Peyer's patch (tissue), 4 donors: ENCODE data around the gene ZNF280D. TPM values are rescaled to one million over a fixed set of nuclear protein-coding genes. Genes with fewer than 3 reads are reported as not detected.

Experiments
- DNase-seq, 3 donors: peaks; one replicate each; pipeline ENCODE4 v3.0.0-alpha.2; 2017 to 2019
- H3K27ac ChIP-seq, 4 donors: fragments of 200-600 bp; sonication (generic); one replicate each; pipeline ENCODE4 v1.5.1; 2016 to 2019
- H3K27me3 ChIP-seq, 2 donors: fragments of 200-600 bp; sonication (generic); one replicate each; pipeline ENCODE4 v1.5.1; 2019
- H3K36me3 ChIP-seq, 3 donors: fragments of 200-600 bp; sonication (generic); one replicate each; pipeline ENCODE4 v1.5.1; 2016 to 2019
- H3K4me1 ChIP-seq, 4 donors: fragments of 200-600 bp; sonication (generic); one replicate each; pipeline ENCODE4 v1.5.1; 2016 to 2019
- H3K4me3 ChIP-seq, 4 donors: fragments of 200-600 bp; sonication (generic); 1 replicate in 3 of 4; 2 replicates in 1 of 4; pipeline ENCODE4 v1.5.1; 2016 to 2019; ENCODE audit warnings: mild to moderate bottlenecking in 1 of 4
- H3K9me3 ChIP-seq, 4 donors: fragments of 200-600 bp; sonication (generic); one replicate each; pipeline ENCODE4 v1.5.1; 2016 to 2019; ENCODE audit warnings: mild to moderate bottlenecking in 1 of 4
- POLR2A ChIP-seq, 2 donors: fragments of 450-650 bp; IDR thresholded peaks; one replicate each; pipeline ENCODE4 v1.5.1; 2017; ENCODE audit warnings: antibody characterized with exemption in 2 of 2, mild to moderate bottlenecking in 2 of 2, moderate library complexity in 2 of 2
- total RNA-seq, 4 donors: library from RNA; depleted of rRNA; stranded (reverse); fragments of >200 nt; gene quantifications; one replicate each; pipeline ENCODE4 v1.1.0, GENCODE V29; 2016
- TF ChIP-seq, protein P1 (sequence below), 6 experiments: fragments of 450-650 bp in 4 of 6; fragments of 200-600 bp in 2 of 6; sonication (generic) in 1 of 6; IDR thresholded peaks; one replicate each; pipeline ENCODE4 v1.5.1; 2017 to 2019; ENCODE audit warnings: antibody characterized with exemption in 6 of 6, mild to moderate bottlenecking in 3 of 6, moderate library complexity in 1 of 6

The ZNF280D gene
- total RNA-seq, 4 donors from 2014 or later, result 34.2 to 82.5 (median 45.1) TPM

- H3K9me3 ChIP-seq, result no peaks in the 10 kb centered on the region
- TF ChIP-seq, protein P1, sequence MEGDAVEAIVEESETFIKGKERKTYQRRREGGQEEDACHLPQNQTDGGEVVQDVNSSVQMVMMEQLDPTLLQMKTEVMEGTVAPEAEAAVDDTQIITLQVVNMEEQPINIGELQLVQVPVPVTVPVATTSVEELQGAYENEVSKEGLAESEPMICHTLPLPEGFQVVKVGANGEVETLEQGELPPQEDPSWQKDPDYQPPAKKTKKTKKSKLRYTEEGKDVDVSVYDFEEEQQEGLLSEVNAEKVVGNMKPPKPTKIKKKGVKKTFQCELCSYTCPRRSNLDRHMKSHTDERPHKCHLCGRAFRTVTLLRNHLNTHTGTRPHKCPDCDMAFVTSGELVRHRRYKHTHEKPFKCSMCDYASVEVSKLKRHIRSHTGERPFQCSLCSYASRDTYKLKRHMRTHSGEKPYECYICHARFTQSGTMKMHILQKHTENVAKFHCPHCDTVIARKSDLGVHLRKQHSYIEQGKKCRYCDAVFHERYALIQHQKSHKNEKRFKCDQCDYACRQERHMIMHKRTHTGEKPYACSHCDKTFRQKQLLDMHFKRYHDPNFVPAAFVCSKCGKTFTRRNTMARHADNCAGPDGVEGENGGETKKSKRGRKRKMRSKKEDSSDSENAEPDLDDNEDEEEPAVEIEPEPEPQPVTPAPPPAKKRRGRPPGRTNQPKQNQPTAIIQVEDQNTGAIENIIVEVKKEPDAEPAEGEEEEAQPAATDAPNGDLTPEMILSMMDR (IDR thresholded peaks at IDR 0.05), result no peak
- TF ChIP-seq POLR2A (IDR thresholded peaks at IDR 0.05), result no peak
These were observed 11.7 kb upstream of the ZNF280D start for GRCh38 chr15:56744701-56745683.

GRCh38 chr15:56741541-56741940 is 8.2 kb upstream of the ZNF280D start:
- TF ChIP-seq, protein P1 (IDR thresholded peaks at IDR 0.05), result no peak
- no peak for TF ChIP-seq POLR2A (IDR thresholded peaks at IDR 0.05)
- H3K4me1 ChIP-seq, result no peaks in the 10 kb centered on the region
- H3K4me3 ChIP-seq, result no peak overlapping the region
- DNase-seq, result no peak
- no peaks in the 10 kb centered on the region for H3K9me3 ChIP-seq
- no peaks in the 10 kb centered on the region for H3K36me3 ChIP-seq
- no peak overlapping the region for H3K27ac ChIP-seq
- no peaks in the 10 kb centered on the region for H3K27me3 ChIP-seq

More at GRCh38 chr15:56744701-56745683, 11.7 kb upstream of the ZNF280D start:
- H3K36me3 ChIP-seq, result no peaks in the 10 kb centered on the region
- DNase-seq, result no peak
- no peak overlapping the region for H3K4me3 ChIP-seq
- no peaks in the 10 kb centered on the region for H3K4me1 ChIP-seq
- H3K27ac ChIP-seq, result no peak overlapping the region
- no peaks in the 10 kb centered on the region for H3K27me3 ChIP-seq

DNA sequence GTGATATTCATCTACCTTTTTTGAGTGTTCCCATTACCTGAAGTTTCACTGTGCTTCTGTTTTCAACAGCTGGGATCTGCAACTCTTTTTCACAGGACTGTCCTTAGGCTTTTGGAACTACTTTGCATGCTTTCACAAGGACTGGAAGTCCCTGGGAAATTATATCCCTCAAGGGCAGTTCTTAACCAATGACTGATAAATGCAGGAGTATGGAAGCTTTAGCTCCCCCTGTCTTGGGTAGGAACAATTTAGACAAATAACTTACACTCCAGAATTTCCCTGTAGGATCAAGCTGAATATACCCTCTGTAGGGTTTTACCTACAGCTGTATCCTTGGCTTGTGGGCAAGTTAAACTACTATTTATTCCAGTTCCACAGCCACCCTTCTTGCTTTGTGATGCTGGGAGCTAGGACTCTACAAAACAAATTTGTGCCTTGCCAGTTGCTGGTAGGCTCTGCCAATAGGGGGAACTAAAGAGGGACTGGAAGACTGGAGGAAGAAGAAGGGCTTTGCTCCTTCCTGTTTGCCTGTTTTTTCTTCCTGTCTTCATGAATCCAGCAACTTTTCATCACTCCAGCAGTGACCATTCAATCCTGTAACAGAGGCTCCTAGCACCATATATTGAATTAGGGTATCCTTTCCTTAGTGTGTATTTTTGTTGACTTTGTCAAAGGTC is 6.8 kb upstream of the ZNF280D start:
- TF ChIP-seq, protein P1 (IDR thresholded peaks at IDR 0.05), result no peak
- TF ChIP-seq POLR2A (IDR thresholded peaks at IDR 0.05), result no peak
- Histone ChIP-seq H3K27ac (no peak overlapping the region), H3K4me3 (no peak overlapping the region), H3K27me3 (no peaks in the 10 kb centered on the region), H3K9me3 (no peaks in the 10 kb centered on the region), H3K4me1 (no peaks in the 10 kb centered on the region), H3K36me3 (no peaks in the 10 kb centered on the region)
- no peak for DNase-seq

- TF ChIP-seq, protein P1 (IDR thresholded peaks at IDR 0.05), result no peak
- no peak for TF ChIP-seq POLR2A (IDR thresholded peaks at IDR 0.05)
- H3K36me3 ChIP-seq, result no peaks in the 10 kb centered on the region
- H3K27ac ChIP-seq, result no peak overlapping the region
- H3K27me3 ChIP-seq, result no peaks in the 10 kb centered on the region
- H3K9me3 ChIP-seq, result no peaks in the 10 kb centered on the region
- no peak for DNase-seq
- H3K4me3 ChIP-seq, result no peak overlapping the region
- H3K4me1 ChIP-seq, result no peaks in the 10 kb centered on the region
These were observed 6.2 kb upstream of the ZNF280D start for GRCh38 chr15:56739474-56739873.

DNA sequence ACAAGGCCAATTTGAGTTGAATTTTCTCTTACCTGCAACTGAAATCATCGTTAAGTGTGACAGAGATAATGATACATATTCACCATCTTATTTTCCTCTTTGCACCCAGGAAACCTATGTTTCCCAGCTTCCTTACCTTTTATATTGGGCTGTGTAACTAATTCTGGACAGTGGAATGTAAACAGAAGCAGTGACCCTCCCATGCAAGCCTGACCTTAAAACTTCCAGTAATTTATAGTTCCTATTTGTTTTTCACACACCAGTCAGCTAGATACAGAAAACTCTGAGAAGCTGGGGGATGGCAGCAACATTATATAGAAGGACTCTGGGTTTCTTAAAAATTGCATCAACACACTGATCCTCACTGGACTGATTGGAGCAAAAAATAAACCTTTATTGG is 4.5 kb upstream of the ZNF280D start:
- no peaks in the 10 kb centered on the region for H3K36me3 ChIP-seq
- H3K9me3 ChIP-seq, result no peaks in the 10 kb centered on the region
- TF ChIP-seq, protein P1 (IDR thresholded peaks at IDR 0.05), result no peak
- no peak for DNase-seq
- H3K4me1 ChIP-seq, result no peaks in the 10 kb centered on the region
- no peak overlapping the region for H3K4me3 ChIP-seq
- no peaks in the 10 kb centered on the region for H3K27me3 ChIP-seq
- H3K27ac ChIP-seq, result no peak overlapping the region
